OCI-LY7 (cell line): ENCODE results near the gene DENND1A. TPM values are rescaled to one million over a fixed set of nuclear protein-coding genes. Genes with fewer than 3 reads are reported as not detected.

Source experiments
- BruUV-seq: library from RNA; stranded (reverse); fragments of 400-500 nt; replicated peaks from 2 replicates; lab custom pipeline; 2021; lab: Mats Ljungman, UMichigan
- CTCF ChIA-PET: fragments of 300-600 bp; sonication (Branson Sonifier 250); formaldehyde crosslinking; loops from one replicate; lab custom pipeline; 2022; ENCODE audit warnings: antibody characterized with exemption; ENCODE audit not compliant: unreplicated experiment; lab: Charles Lee
- POLR2A ChIA-PET: fragments of 300-600 bp; sonication (Branson Sonifier 250); formaldehyde crosslinking; loops from one replicate; lab custom pipeline; 2022; ENCODE audit warnings: antibody characterized with exemption; lab: Charles Lee
- DNase-seq: peaks from one replicate; pipeline ENCODE4 v3.0.0-alpha.2; 2015; ENCODE audit warnings: low spot score
- H2AFZ ChIP-seq: fragments of 200-600 bp; sonication (generic), shearing (Covaris generic); 2 replicates; pipeline ENCODE4 v1.6.1; 2014; ENCODE audit warnings: mild to moderate bottlenecking, antibody characterized with exemption, low read length, moderate library complexity
- H3K27ac ChIP-seq: fragments of 200-600 bp; sonication (generic); 2 replicates; pipeline ENCODE4 v1.5.1; 2014; ENCODE audit warnings: mixed run types, low read depth, mild to moderate bottlenecking, moderate library complexity, low read length, inconsistent platforms; ENCODE audit not compliant: poor library complexity, severe bottlenecking
- H3K36me3 ChIP-seq: fragments of 200-600 bp; sonication (generic); 2 replicates; pipeline ENCODE4 v1.6.1; 2014; ENCODE audit warnings: mild to moderate bottlenecking, antibody characterized with exemption, low read length, moderate library complexity, mixed read lengths; ENCODE audit not compliant: insufficient read depth
- H3K4me1 ChIP-seq: fragments of 200-600 bp; sonication (generic); 2 replicates; pipeline ENCODE4 v1.5.1; 2014; ENCODE audit warnings: mild to moderate bottlenecking, low read length; ENCODE audit not compliant: insufficient read depth, poor library complexity, severe bottlenecking
- H3K4me2 ChIP-seq: fragments of 200-600 bp; sonication (generic); 2 replicates; pipeline ENCODE4 v1.6.1; 2014; ENCODE audit warnings: mild to moderate bottlenecking, low read length
- H3K4me3 ChIP-seq: fragments of 200-600 bp; sonication (generic); 2 replicates; pipeline ENCODE4 v1.5.1; 2014; ENCODE audit warnings: mild to moderate bottlenecking, low read depth, low read length; ENCODE audit not compliant: poor library complexity, severe bottlenecking
- H3K79me2 ChIP-seq: fragments of 200-600 bp; sonication (generic); 2 replicates; pipeline ENCODE4 v1.6.1; 2016; ENCODE audit warnings: low read depth, mild to moderate bottlenecking, low read length, moderate library complexity, mixed read lengths; ENCODE audit not compliant: insufficient read depth
- H3K9me2 ChIP-seq: fragments of 200-600 bp; sonication (generic); 2 replicates; pipeline ENCODE4 v1.6.1; 2016; ENCODE audit warnings: mild to moderate bottlenecking, low read length, mixed read lengths; ENCODE audit not compliant: insufficient read depth
- H3K9me3 ChIP-seq: fragments of 200-600 bp; sonication (generic); 2 replicates; pipeline ENCODE4 v1.6.1; 2014; ENCODE audit warnings: mild to moderate bottlenecking, mixed run types, low read length, mixed read lengths
- H4K20me1 ChIP-seq: fragments of 200-600 bp; sonication (generic); 2 replicates; pipeline ENCODE4 v1.6.1; 2014; ENCODE audit warnings: mild to moderate bottlenecking, antibody characterized with exemption, low read length, moderate library complexity, mixed read lengths; ENCODE audit not compliant: insufficient read depth
- EZH2phosphoT487 ChIP-seq: fragments of 200-600 bp; sonication (generic); IDR thresholded peaks from 2 replicates; pipeline ENCODE4 v1.6.1; 2018; ENCODE audit warnings: low read depth, borderline replicate concordance, mild to moderate bottlenecking, mixed run types, antibody characterized with exemption, low read length, moderate library complexity, mixed read lengths
- intact Hi-C: fragments of 100-400 bp; cut with micrococcal nuclease; formaldehyde crosslinking; loops from one replicate; pipeline ENCODE4 v1.10.0; 2022; ENCODE audit not compliant: unreplicated experiment
- total RNA-seq, 2 experiments: library from RNA; depleted of rRNA in 1 of 2; stranded (reverse); fragments of >200 nt in 1 of 2; shearing (Covaris generic) in 1 of 2; gene quantifications; 2 replicates each; pipeline ENCODE4 v1.2.3, GENCODE V29; 2014 to 2022
- TF ChIP-seq, protein P1 (sequence below): fragments of 200-600 bp; sonication (generic); conservative IDR thresholded peaks from 2 replicates; pipeline ENCODE4 v1.5.1; 2014; ENCODE audit warnings: mild to moderate bottlenecking, antibody characterized with exemption, low read length, moderate library complexity, mixed read lengths

The DENND1A gene
- total RNA-seq, 2 experiments from 2014 or later: 17.9 to 36.3 TPM

- POLR2A ChIA-PET: interaction anchor here (0.6 kb wide), 1 partner anchor 1546 kb away, joined by 4 read pairs; no protein-coding TSS in a partner anchor
- Histone ChIP-seq H3K9me3 (no peaks in the 10 kb centered on the region), H3K4me1 (no peaks in the 10 kb centered on the region), H4K20me1 (no peaks in the 10 kb centered on the region), H3K9me2 (no peaks in the 10 kb centered on the region), H3K79me2 (no peaks in the 10 kb centered on the region), H2AFZ (no peak overlapping the region), H3K27ac (no peak overlapping the region), H3K4me2 (no peak overlapping the region), H3K36me3 (no peaks in the 10 kb centered on the region), H3K4me3 (no peak overlapping the region)
- no peak for DNase-seq
- CTCF ChIA-PET: no interaction called here
- TF ChIP-seq, protein P1, sequence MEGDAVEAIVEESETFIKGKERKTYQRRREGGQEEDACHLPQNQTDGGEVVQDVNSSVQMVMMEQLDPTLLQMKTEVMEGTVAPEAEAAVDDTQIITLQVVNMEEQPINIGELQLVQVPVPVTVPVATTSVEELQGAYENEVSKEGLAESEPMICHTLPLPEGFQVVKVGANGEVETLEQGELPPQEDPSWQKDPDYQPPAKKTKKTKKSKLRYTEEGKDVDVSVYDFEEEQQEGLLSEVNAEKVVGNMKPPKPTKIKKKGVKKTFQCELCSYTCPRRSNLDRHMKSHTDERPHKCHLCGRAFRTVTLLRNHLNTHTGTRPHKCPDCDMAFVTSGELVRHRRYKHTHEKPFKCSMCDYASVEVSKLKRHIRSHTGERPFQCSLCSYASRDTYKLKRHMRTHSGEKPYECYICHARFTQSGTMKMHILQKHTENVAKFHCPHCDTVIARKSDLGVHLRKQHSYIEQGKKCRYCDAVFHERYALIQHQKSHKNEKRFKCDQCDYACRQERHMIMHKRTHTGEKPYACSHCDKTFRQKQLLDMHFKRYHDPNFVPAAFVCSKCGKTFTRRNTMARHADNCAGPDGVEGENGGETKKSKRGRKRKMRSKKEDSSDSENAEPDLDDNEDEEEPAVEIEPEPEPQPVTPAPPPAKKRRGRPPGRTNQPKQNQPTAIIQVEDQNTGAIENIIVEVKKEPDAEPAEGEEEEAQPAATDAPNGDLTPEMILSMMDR: no peak
- TF ChIP-seq EZH2phosphoT487: no peak
- intact Hi-C loops: no loop called here
- BruUV-seq: no TSS peak
Measured at GRCh38 chr9:123437201-123437600, 492.7 kb downstream of the DENND1A start.

DNA sequence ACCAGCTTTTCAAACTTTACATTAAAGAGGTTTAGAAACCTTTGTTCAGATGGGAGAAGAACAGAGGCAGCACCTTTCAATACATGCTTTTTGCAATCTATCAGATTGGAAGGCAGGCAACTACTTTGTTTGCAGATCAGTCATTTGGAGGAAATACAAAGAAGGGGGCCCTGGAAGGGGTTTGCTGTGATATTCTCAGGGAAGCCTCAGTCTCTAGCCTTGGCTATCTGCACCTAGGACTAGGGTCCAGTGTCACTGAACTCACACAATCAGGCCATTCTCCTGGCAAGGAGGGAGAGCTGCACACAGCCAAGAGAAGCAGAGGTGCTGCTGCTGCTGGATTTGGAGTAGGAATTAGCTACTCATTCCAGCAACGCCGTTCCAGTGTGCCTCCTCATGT is 494.5 kb downstream of the DENND1A start:
- Histone ChIP-seq H3K4me2 (no peak overlapping the region), H3K36me3 (no peaks in the 10 kb centered on the region), H3K9me3 (no peaks in the 10 kb centered on the region), H2AFZ (no peak overlapping the region), H3K27ac (no peak overlapping the region), H3K4me1 (no peaks in the 10 kb centered on the region), H3K9me2 (no peaks in the 10 kb centered on the region), H3K4me3 (no peak overlapping the region), H4K20me1 (no peaks in the 10 kb centered on the region), H3K79me2 (no peaks in the 10 kb centered on the region)
- POLR2A ChIA-PET: interaction anchor here (0.6 kb wide), 1 partner anchor 409 kb away, joined by 9 read pairs; no protein-coding TSS in a partner anchor
- CTCF ChIA-PET: no interaction called here
- no peak for DNase-seq
- TF ChIP-seq, protein P1: no peak
- TF ChIP-seq EZH2phosphoT487: no peak
- intact Hi-C loops: no loop called here
- BruUV-seq: no TSS peak

DNA sequence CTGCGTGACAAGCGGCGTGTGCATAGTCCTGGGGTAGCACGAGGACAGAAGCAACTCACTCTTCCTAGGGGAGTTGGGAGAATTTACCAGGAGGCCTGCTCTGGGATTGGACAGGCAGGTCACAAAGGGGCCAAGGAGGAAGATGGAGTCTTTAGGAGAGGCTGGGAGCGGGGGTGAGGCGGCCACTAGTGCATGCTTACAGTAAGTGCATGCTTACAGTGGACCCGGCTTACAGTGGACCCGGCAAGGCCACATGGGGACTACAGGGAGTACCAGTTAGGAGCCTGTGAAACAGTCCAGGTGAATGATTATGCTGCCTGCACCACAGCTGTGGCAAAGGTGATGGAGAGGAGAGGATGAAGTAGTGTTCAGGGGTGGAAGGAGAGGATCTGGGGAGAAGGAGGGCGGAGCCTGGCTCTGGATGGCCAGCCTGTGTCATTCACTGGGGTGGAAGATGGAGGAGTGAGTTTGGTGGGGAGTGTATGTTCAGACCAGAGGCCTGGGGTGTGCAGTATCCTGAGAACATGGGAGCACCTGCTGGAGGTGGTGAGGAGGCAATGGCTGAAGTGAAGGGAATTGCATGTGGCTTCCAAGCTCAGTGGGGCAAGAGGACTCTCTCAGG is 495.2 kb downstream of the DENND1A start:
- Histone ChIP-seq H3K36me3 (no peaks in the 10 kb centered on the region), H3K4me2 (no peak overlapping the region), H3K9me2 (no peaks in the 10 kb centered on the region), H3K79me2 (no peaks in the 10 kb centered on the region), H3K4me1 (no peaks in the 10 kb centered on the region), H3K4me3 (no peak overlapping the region), H3K9me3 (no peaks in the 10 kb centered on the region), H3K27ac (no peak overlapping the region), H4K20me1 (no peaks in the 10 kb centered on the region), H2AFZ (no peak overlapping the region)
- no TSS peak for BruUV-seq
- ChIA-PET POLR2A (interaction anchor here (0.6 kb wide), 1 partner anchor 408 kb away, joined by 9 read pairs; no protein-coding TSS in a partner anchor), CTCF (no interaction called here)
- intact Hi-C loops: no loop called here
- DNase-seq: no peak
- TF ChIP-seq EZH2phosphoT487: no peak
- TF ChIP-seq, protein P1: no peak
